GM12878 (cell line): ENCODE data around the gene RASSF4. TPM values are rescaled to one million over a fixed set of nuclear protein-coding genes. Genes with fewer than 3 reads are reported as not detected.

Experiments
- ATAC-seq: fragments of 200-7000 bp; cut with Tn5 transposase; 3 replicates; pipeline ENCODE4 v1.9.1; 2020; ENCODE audit warnings: mild to moderate bottlenecking, moderate library complexity
- BruUV-seq: library from RNA; stranded (reverse); fragments of 400-500 nt; replicated peaks from 2 replicates; lab custom pipeline; 2021; lab: Mats Ljungman, UMichigan
- CTCF ChIA-PET: fragments of 300-600 bp; sonication (Branson Sonifier 250); formaldehyde crosslinking; extraction: SDS; loops from one replicate; lab custom pipeline; 2021; ENCODE audit warnings: inconsistent platforms; lab: Yijun Ruan, JAX
- POLR2A ChIA-PET: fragments of 350-600 bp; formaldehyde crosslinking; extraction: SDS; loops from one replicate; lab custom pipeline; 2021; ENCODE audit warnings: inconsistent platforms; lab: Charles Lee
- RAD21 ChIA-PET: fragments of 300-600 bp; sonication (Branson Sonifier 250); formaldehyde crosslinking; loops from one replicate; lab custom pipeline; 2023; ENCODE audit warnings: antibody characterized with exemption; ENCODE audit not compliant: unreplicated experiment; lab: Charles Lee
- SMC1A ChIA-PET: fragments of 300-600 bp; sonication (Branson Sonifier 250); formaldehyde crosslinking; loops from one replicate; lab custom pipeline; 2023; ENCODE audit not compliant: unreplicated experiment, uncharacterized antibody; lab: Charles Lee
- DNase-seq: peaks from one replicate; pipeline ENCODE4 v3.0.0-alpha.2; 2011; ENCODE audit warnings: low read depth, low spot score
- FAIRE-seq: peaks from 3 replicates; lab custom pipeline; 2011; peaks lifted over from hg19 to GRCh38; lab: Jason Lieb, UNC
- H2AFZ ChIP-seq: 2 replicates; pipeline ENCODE4 v1.6.0; 2011; ENCODE audit warnings: low read depth, low read length, control low read depth; ENCODE audit not compliant: control insufficient read depth
- H3K27ac ChIP-seq: 2 replicates; pipeline ENCODE4 v1.5.1; 2011; ENCODE audit warnings: control low read depth; ENCODE audit not compliant: control insufficient read depth, insufficient read depth
- H3K27me3 ChIP-seq, 2 experiments: replicated peaks in 1 of 2; 2 replicates each; pipeline versions ENCODE4 v1.6.0 to v1.6.1; 2011; ENCODE audit warnings: low read length in 1 of 2; ENCODE audit not compliant: control insufficient read depth in 2 of 2, insufficient read depth in 2 of 2
- H3K36me3 ChIP-seq, 2 experiments: 2 replicates each; pipeline ENCODE4 v1.5.1; 2011; ENCODE audit warnings: low read length in 1 of 2; ENCODE audit not compliant: control insufficient read depth in 2 of 2, insufficient read depth in 2 of 2
- H3K4me1 ChIP-seq: 2 replicates; pipeline ENCODE4 v1.6.1; 2011; ENCODE audit warnings: mild to moderate bottlenecking, low read length, moderate library complexity, mixed read lengths; ENCODE audit not compliant: control insufficient read depth, insufficient read depth
- H3K4me2 ChIP-seq: 2 replicates; pipeline ENCODE4 v1.6.0; 2011; ENCODE audit warnings: control low read depth; ENCODE audit not compliant: control insufficient read depth, insufficient read depth
- H3K4me3 ChIP-seq: fragments of 200-600 bp; sonication (generic); 2 replicates; pipeline ENCODE4 v1.5.1; 2016
- H3K79me2 ChIP-seq: 2 replicates; pipeline ENCODE4 v1.6.0; 2011; ENCODE audit warnings: low read length; ENCODE audit not compliant: control insufficient read depth, insufficient read depth
- H3K9ac ChIP-seq: 2 replicates; pipeline ENCODE4 v1.8.0; 2011; ENCODE audit warnings: low read length, control low read depth, mixed read lengths; ENCODE audit not compliant: control insufficient read depth, insufficient read depth
- H3K9me3 ChIP-seq: replicated peaks from 3 replicates; pipeline ENCODE4 v1.5.1; 2011; ENCODE audit warnings: mild to moderate bottlenecking, low read length; ENCODE audit not compliant: control insufficient read depth, insufficient read depth
- H4K20me1 ChIP-seq: 2 replicates; pipeline ENCODE4 v1.6.0; 2011; ENCODE audit not compliant: control insufficient read depth, insufficient read depth
- CBX3 ChIP-seq: fragments of 200-600 bp; sonication (generic); IDR thresholded peaks from 2 replicates; pipeline ENCODE4 v1.6.1; 2016; ENCODE audit warnings: low read depth, borderline replicate concordance
- MXI1 ChIP-seq: fragments of 150-350 bp; IDR thresholded peaks from 2 replicates; pipeline ENCODE4 v1.6.1; 2011; ENCODE audit warnings: low read depth, mild to moderate bottlenecking, inconsistent platforms, low read length, improper control_type of control experiment
- MYB ChIP-seq: fragments of 150-350 bp; IDR thresholded peaks from 2 replicates; pipeline ENCODE4 v1.6.1; 2014; ENCODE audit warnings: mild to moderate bottlenecking, low read depth, low read length, borderline replicate concordance
- NRF1 ChIP-seq: conservative IDR thresholded peaks from 2 replicates; pipeline ENCODE4 v1.6.1; 2011; ENCODE audit warnings: mild to moderate bottlenecking, low read depth, low read length, improper control_type of control experiment
- PBX3 ChIP-seq: IDR thresholded peaks from 2 replicates; pipeline ENCODE4 v1.6.1; 2011; ENCODE audit warnings: mild to moderate bottlenecking, low read depth, low read length, moderate library complexity; ENCODE audit not compliant: insufficient replicate concordance
- POLR2AphosphoS2 ChIP-seq: IDR thresholded peaks from 2 replicates; pipeline ENCODE4 v1.6.1; 2011; ENCODE audit warnings: low read depth, mild to moderate bottlenecking, low read length, improper control_type of control experiment, moderate library complexity
- RAD51 ChIP-seq: fragments of 450-650 bp; IDR thresholded peaks from 2 replicates; pipeline ENCODE4 v1.6.1; 2016; ENCODE audit warnings: moderate library complexity, mild to moderate bottlenecking, inconsistent platforms
- WRNIP1 ChIP-seq: IDR thresholded peaks from 2 replicates; pipeline ENCODE4 v1.6.1; 2011; ENCODE audit warnings: low read depth, low read length, improper control_type of control experiment, borderline replicate concordance
- ZBTB33 ChIP-seq: fragments of 450-650 bp; IDR thresholded peaks from 2 replicates; pipeline ENCODE4 v1.6.1; 2017; ENCODE audit warnings: mild to moderate bottlenecking
- WGBS: methylation state at CpG from one replicate; pipeline ENCODE4 v1.1.6; 2016; ENCODE audit warnings: low lambda C conversion rate; ENCODE audit not compliant: insufficient replicate concordance, insufficient coverage; ENCODE audit errors: missing lambda C conversion rate; 5-methylcytosine and 5-hydroxymethylcytosine counted together
- in situ Hi-C: fragments of 300-500 bp; cut with MboI; formaldehyde crosslinking; loops from 9 replicates; pipeline ENCODE4 v1.14.3; 2018; ENCODE audit warnings: mixed read lengths
- intact Hi-C: fragments of 100-400 bp; cut with micrococcal nuclease; formaldehyde crosslinking; loops from one replicate; pipeline ENCODE4 v1.14.2; 2022; ENCODE audit not compliant: unreplicated experiment
- polyA plus RNA-seq, 11 experiments: library from polyadenylated mRNA; depleted of rRNA in 4 of 11; unstranded in 6 of 11; stranded (reverse) in 5 of 11; fragments of >200 nt; fragmentation: Nextera tagmentation in 4 of 11; fragmentation: Illumina TruSeq in 1 of 11; extraction: Ambion mirVana in 4 of 11; extraction: Trizol in 1 of 11; gene quantifications; 1 replicate in 1 of 11; 2 replicates in 10 of 11; pipeline versions ENCODE4 v1.2.1 to v1.2.3, GENCODE V29; 2011 to 2016; ENCODE audit warnings: inconsistent platforms in 2 of 11, missing spikeins in 2 of 11, low read depth in 1 of 11
- total RNA-seq, 4 experiments: library from RNA; depleted of rRNA in 3 of 4; stranded (reverse); fragments of >200 nt in 3 of 4; fragmentation: Illumina TruSeq in 1 of 4; extraction: Trizol in 1 of 4; gene quantifications; 2 replicates each; pipeline versions ENCODE4 v1.2.1 to v1.2.3, GENCODE V29; 2013 to 2021
- TF ChIP-seq, protein P1 (sequence below): IDR thresholded peaks from 2 replicates; pipeline ENCODE4 v1.6.1; 2012; ENCODE audit warnings: low read depth, low read length, improper control_type of control experiment

The RASSF4 gene
- total and polyA plus RNA-seq, 10 of the 15 experiments (the other 5 are each of a cell fraction or from before 2014, with no cell fraction given), result 3.7 to 71.1 (median 16.8) TPM

GRCh38 chr10:45003432-45004000 is 43.9 kb downstream of the RASSF4 start (continued):
- no peak for TF ChIP-seq MYB
- no peak for TF ChIP-seq NRF1
- no peak for TF ChIP-seq WRNIP1
- no peak for TF ChIP-seq MXI1
- TF ChIP-seq RAD51, result no peak
- TF ChIP-seq, protein P1, sequence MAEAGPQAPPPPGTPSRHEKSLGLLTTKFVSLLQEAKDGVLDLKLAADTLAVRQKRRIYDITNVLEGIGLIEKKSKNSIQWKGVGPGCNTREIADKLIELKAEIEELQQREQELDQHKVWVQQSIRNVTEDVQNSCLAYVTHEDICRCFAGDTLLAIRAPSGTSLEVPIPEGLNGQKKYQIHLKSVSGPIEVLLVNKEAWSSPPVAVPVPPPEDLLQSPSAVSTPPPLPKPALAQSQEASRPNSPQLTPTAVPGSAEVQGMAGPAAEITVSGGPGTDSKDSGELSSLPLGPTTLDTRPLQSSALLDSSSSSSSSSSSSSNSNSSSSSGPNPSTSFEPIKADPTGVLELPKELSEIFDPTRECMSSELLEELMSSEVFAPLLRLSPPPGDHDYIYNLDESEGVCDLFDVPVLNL, result no peak

DNA sequence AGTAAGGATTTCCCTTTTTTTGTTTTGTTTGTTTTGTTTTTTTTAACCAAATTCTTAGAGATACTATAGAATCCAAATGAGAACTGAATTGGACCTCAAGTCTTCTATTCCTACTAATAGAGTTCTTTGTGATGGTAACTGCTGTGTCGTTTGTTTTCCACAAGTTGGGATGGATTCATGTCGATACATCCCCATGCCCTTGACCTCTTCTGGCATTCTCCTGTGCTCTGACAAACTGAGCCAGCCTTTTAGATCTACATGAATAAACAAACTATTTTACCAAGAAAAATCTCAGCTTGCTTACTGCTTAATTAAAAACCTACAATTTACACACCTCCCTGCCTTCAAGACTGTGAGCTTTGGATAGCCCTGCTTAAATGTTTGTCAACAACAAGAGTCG is 45.1 kb downstream of the RASSF4 start:
- DNase-seq (no peak), ATAC-seq (no peak), FAIRE-seq (no peak)
- in situ Hi-C loops (loop anchor here (10.0 kb wide), 1 partner anchor 1020 kb away; no protein-coding TSS in a partner anchor), intact Hi-C loops (loop anchor here (5.0 to 10.0 kb wide), 2 partner anchors 668 to 950 kb away; partner anchors contain the start of gene ZFAND4)
- ChIA-PET CTCF (interaction anchor here (1.0 to 5.4 kb wide), 6 partner anchors 10 to 230 kb away, joined by 3 to 30 read pairs (median 3); no protein-coding TSS in a partner anchor), POLR2A (interaction anchor here (2.3 kb wide), 1 partner anchor 9 kb away, joined by 6 read pairs; no protein-coding TSS in a partner anchor), SMC1A (interaction anchor here (1.0 to 6.6 kb wide), 4 partner anchors 25 to 71 kb away, joined by 3 to 48 read pairs (median 20); partner anchors contain the start of gene DEPP1), RAD21 (interaction anchor here (1.3 to 4.8 kb wide), 2 partner anchors 72 to 230 kb away, joined by 3 to 24 read pairs; no protein-coding TSS in a partner anchor)
- Histone ChIP-seq H3K79me2 (peaks cover 11% of the 10 kb centered on the region), H3K9me3 (peaks cover 4% of the 10 kb centered on the region), H3K36me3 (0 out of 4 replicates have a peak, but pooled peaks cover 0 to 3% of the 10 kb centered on the region in 2 experiments), H3K27ac (no peak overlapping the region), H3K9ac (no peak overlapping the region), H3K4me3 (no peak overlapping the region), H2AFZ (no peak overlapping the region), H3K4me2 (no peak overlapping the region), H3K4me1 (peaks cover 4% of the 10 kb centered on the region; the same call in 1 of the 2 replicates), H3K27me3 (no peaks in the 10 kb centered on the region), H4K20me1 (no peaks in the 10 kb centered on the region)
- TF ChIP-seq POLR2AphosphoS2, result no peak
- no peak for TF ChIP-seq PBX3
- TF ChIP-seq ZBTB33, result no peak
- no peak for TF ChIP-seq CBX3
- no TSS peak for BruUV-seq
- 98% methylated on average over 3 of the region's 3 CpGs for WGBS
